Hematopoietic multipotent progenitor cell treated with erythropoietin and hydrocortisone succinate and interleukin-3 and kit ligand, for 6 days (in vitro differentiated cells): ENCODE results near the gene IRF8.
"Not testable (repeated sequence)": the region's sequence is repeated elsewhere in the genome, so short reads cannot be mapped to it uniquely, and the experiment has no call there.

Experiments used
- DNase-seq: peaks from one replicate; pipeline ENCODE4 v3.0.0-alpha.2; 2015

IRF8 gene

GRCh38 chr16:85869206-85869605, 29.8 kb upstream of the IRF8 start:
- DNase-seq: no peak

GRCh38 chr16:85869785-85870558, 29.0 kb upstream of the IRF8 start:
- no peak for DNase-seq

- no peak for DNase-seq
These were observed 27.2 kb upstream of the IRF8 start for GRCh38 chr16:85871756-85872155.

GRCh38 chr16:85872734-85873133, 26.2 kb upstream of the IRF8 start:
- no peak for DNase-seq

GRCh38 chr16:85873153-85873552, 25.8 kb upstream of the IRF8 start:
- no peak for DNase-seq

GRCh38 chr16:85874031-85874430, 24.9 kb upstream of the IRF8 start:
- DNase-seq: not testable (repeated sequence)

- DNase-seq: no peak
These were observed 20.6 kb upstream of the IRF8 start for GRCh38 chr16:85878407-85878806.

GRCh38 chr16:85878875-85879274, 20.1 kb upstream of the IRF8 start:
- DNase-seq: no peak

- DNase-seq: no peak
These were observed 19.4 kb upstream of the IRF8 start for GRCh38 chr16:85879549-85879948.

- DNase-seq: no peak
These were observed 18.8 kb upstream of the IRF8 start for GRCh38 chr16:85879975-85880831.

- DNase-seq: no peak
These were observed 18.1 kb upstream of the IRF8 start for GRCh38 chr16:85880861-85881260.

- DNase-seq: no peak
These were observed 17.5 kb upstream of the IRF8 start for GRCh38 chr16:85881436-85881835.

GRCh38 chr16:85882181-85882810, 16.7 kb upstream of the IRF8 start:
- DNase-seq: no peak

GRCh38 chr16:85883813-85884212, 15.1 kb upstream of the IRF8 start:
- no peak for DNase-seq

- DNase-seq: no peak
These were observed 14.0 kb upstream of the IRF8 start for GRCh38 chr16:85884808-85885463.

GRCh38 chr16:85885537-85885936, 13.4 kb upstream of the IRF8 start:
- DNase-seq: no peak

- DNase-seq: no peak
These were observed 10.3 kb upstream of the IRF8 start for GRCh38 chr16:85888405-85889331.

- DNase-seq: no peak
These were observed 7.8 kb upstream of the IRF8 start for GRCh38 chr16:85891033-85891775.

- DNase-seq: no peak
These were observed 7.2 kb upstream of the IRF8 start for GRCh38 chr16:85891776-85892166.

- DNase-seq: no peak
These were observed 6.2 kb upstream of the IRF8 start for GRCh38 chr16:85892760-85893159.

- DNase-seq: no peak
These were observed 4.7 kb upstream of the IRF8 start for GRCh38 chr16:85894266-85894665.
